Left ventricle myocardium inferior (tissue), 1 donor: ENCODE results near the gene TPRG1. TPM values are rescaled to one million over a fixed set of nuclear protein-coding genes. Genes with fewer than 3 reads are reported as not detected.

ENCODE experiments used
- DNase-seq: peaks from one replicate; pipeline ENCODE4 v3.0.0-alpha.2; 2020
- H3K27ac ChIP-seq: fragments of 200-600 bp; replicated peaks from 2 replicates; pipeline ENCODE4 v1.8.0; 2021
- H3K27me3 ChIP-seq: fragments of 200-600 bp; 2 replicates; pipeline ENCODE4 v1.8.0; 2021; ENCODE audit warnings: low read depth
- H3K36me3 ChIP-seq: fragments of 200-600 bp; 2 replicates; pipeline ENCODE4 v1.8.0; 2021
- H3K4me1 ChIP-seq: fragments of 200-600 bp; 2 replicates; pipeline ENCODE4 v1.8.0; 2021
- H3K4me3 ChIP-seq: fragments of 200-600 bp; 2 replicates; pipeline ENCODE4 v1.8.0; 2021; ENCODE audit warnings: mild to moderate bottlenecking, moderate library complexity
- H3K9me3 ChIP-seq: fragments of 200-600 bp; replicated peaks from 2 replicates; pipeline ENCODE4 v1.8.0; 2021
- CTCF ChIP-seq: fragments of 200-600 bp; IDR thresholded peaks from 2 replicates; pipeline ENCODE4 v1.8.0; 2021; ENCODE audit warnings: antibody characterized with exemption, mild to moderate bottlenecking, borderline replicate concordance
- intact Hi-C: fragments of 100-400 bp; cut with micrococcal nuclease; formaldehyde crosslinking; loops from one replicate; pipeline ENCODE4 v1.11.0; 2022
- total RNA-seq: library from RNA; stranded (reverse); fragmentation: NEBNext Ultra II Directional; extraction: Animal tissue kit (Norgen Biotek cat#: 25700); gene quantifications from one replicate; pipeline ENCODE4 v1.2.1, GENCODE V29; 2021
- donor health status: DM: no; HTN: yes; CAD: no; lungs with severe emphysema.

The TPRG1 gene
- total RNA-seq, 1 donor from 2014 or later: 1.5 TPM

- no peak for TF ChIP-seq CTCF
- no peak overlapping the region for H3K4me3 ChIP-seq
- DNase-seq: peak; percentile 22
- no peak overlapping the region for H3K27ac ChIP-seq
- no peaks in the 10 kb centered on the region for H3K27me3 ChIP-seq
- intact Hi-C loops: loop anchor here (10.0 kb wide), 1 partner anchor 668 kb away; no protein-coding TSS in a partner anchor
- no peaks in the 10 kb centered on the region for H3K4me1 ChIP-seq
- H3K36me3 ChIP-seq: no peaks in the 10 kb centered on the region
- no peaks in the 10 kb centered on the region for H3K9me3 ChIP-seq
Measured at GRCh38 chr3:189276444-189277219, 104.9 kb downstream of the TPRG1 start.

- Histone ChIP-seq H3K4me3 (no peak overlapping the region), H3K4me1 (no peaks in the 10 kb centered on the region), H3K9me3 (no peaks in the 10 kb centered on the region), H3K36me3 (no peaks in the 10 kb centered on the region), H3K27me3 (no peaks in the 10 kb centered on the region), H3K27ac (no peak overlapping the region)
- intact Hi-C loops: loop anchor here (10.0 kb wide), 1 partner anchor 667 kb away; no protein-coding TSS in a partner anchor
- no peak for TF ChIP-seq CTCF
- DNase-seq: no peak
Measured at GRCh38 chr3:189277711-189278110, 105.9 kb downstream of the TPRG1 start.

- no peak for DNase-seq
- no peak overlapping the region for H3K27ac ChIP-seq
- no peaks in the 10 kb centered on the region for H3K4me1 ChIP-seq
- H3K4me3 ChIP-seq: no peak overlapping the region
- H3K27me3 ChIP-seq: no peaks in the 10 kb centered on the region
- intact Hi-C loops: loop anchor here (10.0 kb wide), 1 partner anchor 667 kb away; no protein-coding TSS in a partner anchor
- no peaks in the 10 kb centered on the region for H3K9me3 ChIP-seq
- H3K36me3 ChIP-seq: no peaks in the 10 kb centered on the region
- no peak for TF ChIP-seq CTCF
Measured at GRCh38 chr3:189278221-189278620, 106.5 kb downstream of the TPRG1 start.

GRCh38 chr3:189282189-189282588, 110.4 kb downstream of the TPRG1 start:
- Histone ChIP-seq H3K4me3 (no peak overlapping the region), H3K9me3 (no peaks in the 10 kb centered on the region), H3K4me1 (no peaks in the 10 kb centered on the region), H3K27me3 (no peaks in the 10 kb centered on the region), H3K36me3 (no peaks in the 10 kb centered on the region), H3K27ac (no peak overlapping the region)
- intact Hi-C loops: no loop called here
- no peak for TF ChIP-seq CTCF
- no peak for DNase-seq

GRCh38 chr3:189282741-189283140, 111.0 kb downstream of the TPRG1 start:
- intact Hi-C loops: no loop called here
- DNase-seq: no peak
- H3K27me3 ChIP-seq: no peaks in the 10 kb centered on the region
- no peak for TF ChIP-seq CTCF
- no peak overlapping the region for H3K4me3 ChIP-seq
- H3K4me1 ChIP-seq: no peaks in the 10 kb centered on the region
- H3K27ac ChIP-seq: no peak overlapping the region
- no peaks in the 10 kb centered on the region for H3K9me3 ChIP-seq
- no peaks in the 10 kb centered on the region for H3K36me3 ChIP-seq
